HG03066 (cell line): Measurements from ENCODE around the gene AKNA.

Experiments
- ATAC-seq: cut with Tn5 transposase; IDR thresholded peaks from one replicate; pipeline ENCODE4 v1.9.1; 2021; ENCODE audit warnings: low read depth; ENCODE audit not compliant: unreplicated experiment

The AKNA gene

GRCh38 chr9:114397848-114398605 is 10.2 kb upstream of the AKNA start:
- peak; percentile 77 for ATAC-seq

GRCh38 chr9:114397219-114397847 is 9.6 kb upstream of the AKNA start:
- ATAC-seq: no peak

- ATAC-seq: no peak
Observed at GRCh38 chr9:114396558-114397218, 8.9 kb upstream of the AKNA start.

- no peak for ATAC-seq
Observed at GRCh38 chr9:114395768-114396167, 8.0 kb upstream of the AKNA start.

- ATAC-seq: no peak
Observed at GRCh38 chr9:114395334-114395617, 7.5 kb upstream of the AKNA start.

GRCh38 chr9:114394523-114395333 is 6.9 kb upstream of the AKNA start:
- no peak for ATAC-seq

GRCh38 chr9:114392749-114393112 is 4.9 kb upstream of the AKNA start:
- no peak for ATAC-seq

GRCh38 chr9:114390952-114391351 is 3.2 kb upstream of the AKNA start:
- ATAC-seq: no peak

GRCh38 chr9:114389612-114390368 is 2.0 kb upstream of the AKNA start:
- no peak for ATAC-seq

GRCh38 chr9:114388764-114389375 is 1.1 kb upstream of the AKNA start:
- no peak for ATAC-seq

GRCh38 chr9:114388357-114388682 is 538 bp upstream of the AKNA start:
- ATAC-seq: no peak

- ATAC-seq: no peak
Observed at GRCh38 chr9:114386886-114387679, 699 bp downstream of the AKNA start.

- no peak for ATAC-seq
Observed at GRCh38 chr9:114386361-114386885, 1.4 kb downstream of the AKNA start.

GRCh38 chr9:114385397-114386181 is 2.2 kb downstream of the AKNA start:
- peak; percentile 73 for ATAC-seq

- ATAC-seq: no peak
Observed at GRCh38 chr9:114384836-114385396, 2.9 kb downstream of the AKNA start.

GRCh38 chr9:114384341-114384740 is 3.4 kb downstream of the AKNA start:
- ATAC-seq: no peak

GRCh38 chr9:114383521-114384231 is 4.1 kb downstream of the AKNA start:
- no peak for ATAC-seq
